Naive B cell (primary cell): ENCODE measurements around the gene LRRC72. TPM values are rescaled to one million over a fixed set of nuclear protein-coding genes. Genes with fewer than 3 reads are reported as not detected.

ENCODE experiments used
- ATAC-seq, 2 donors: fragments of 150-1000 bp; cut with Tn5 transposase; 2 replicates each; pipeline ENCODE4 v1.10.0; 2021; ENCODE audit warnings: low read depth in 2 of 2, mild to moderate bottlenecking in 2 of 2, moderate library complexity in 2 of 2
- DNase-seq: peaks from one replicate; pipeline ENCODE4 v3.0.0; 2022
- H3K27ac Mint-ChIP-seq, 6 donors: one replicate each; pipeline ENCODE4 v1.8.0; 2020 to 2022; ENCODE audit warnings: mild to moderate bottlenecking in 6 of 6, mixed read lengths in 6 of 6, moderate library complexity in 5 of 6, inconsistent platforms in 2 of 6
- H3K27me3 Mint-ChIP-seq, 3 donors: one replicate each; pipeline ENCODE4 v1.8.0; 2021 to 2022; ENCODE audit warnings: mixed read lengths in 3 of 3, mild to moderate bottlenecking in 1 of 3
- H3K36me3 Mint-ChIP-seq, 2 donors: one replicate each; pipeline ENCODE4 v1.8.0; 2020 to 2022; ENCODE audit warnings: mixed read lengths in 2 of 2, inconsistent platforms in 1 of 2, mild to moderate bottlenecking in 1 of 2
- H3K4me1 Mint-ChIP-seq, 3 donors: one replicate each; pipeline ENCODE4 v1.8.0; 2020 to 2022; ENCODE audit warnings: mixed read lengths in 3 of 3, inconsistent platforms in 1 of 3, mild to moderate bottlenecking in 1 of 3, moderate library complexity in 1 of 3
- H3K4me3 Mint-ChIP-seq, 8 donors: one replicate each; pipeline ENCODE4 v1.8.0; 2020 to 2022; ENCODE audit warnings: mild to moderate bottlenecking in 8 of 8, mixed read lengths in 8 of 8, moderate library complexity in 8 of 8, inconsistent platforms in 2 of 8
- H3K9me3 Mint-ChIP-seq, 7 donors: one replicate each; pipeline ENCODE4 v1.8.0; 2020 to 2022; ENCODE audit warnings: mixed read lengths in 7 of 7, mild to moderate bottlenecking in 5 of 7, inconsistent platforms in 2 of 7, moderate library complexity in 1 of 7
- polyA plus RNA-seq, 6 donors: library from polyadenylated mRNA; unstranded; fragments of 300-500 nt; fragmentation: Illumina TruSeq; gene quantifications; one replicate each; pipeline ENCODE4 v1.2.3, GENCODE V29; 2021; ENCODE audit warnings: low read depth in 6 of 6

The LRRC72 gene
- polyA plus RNA-seq, 6 donors from 2014 or later, result not detected

GRCh38 chr7:16542401-16542800, 15.8 kb downstream of the LRRC72 start:
- ATAC-seq (no peak), DNase-seq (no peak)
- H3K4me1 Mint-ChIP-seq, result peaks cover 0 to 2% (median 0%) of the 10 kb centered on the region in 3 donors
- H3K4me3 Mint-ChIP-seq, result no peak overlapping the region
- H3K9me3 Mint-ChIP-seq, result peaks cover 4 to 33% (median 18%) of the 10 kb centered on the region in 7 donors
- H3K36me3 Mint-ChIP-seq, result peaks cover 0 to 7% of the 10 kb centered on the region in 2 donors
- no peaks in the 10 kb centered on the region for H3K27me3 Mint-ChIP-seq
- no peak overlapping the region for H3K27ac Mint-ChIP-seq

GRCh38 chr7:16543456-16543855, 16.8 kb downstream of the LRRC72 start:
- ATAC-seq (no peak), DNase-seq (no peak)
- peaks cover 4 to 33% (median 18%) of the 10 kb centered on the region in 7 donors for H3K9me3 Mint-ChIP-seq
- peaks cover 0 to 2% (median 0%) of the 10 kb centered on the region in 3 donors for H3K4me1 Mint-ChIP-seq
- no peak overlapping the region for H3K27ac Mint-ChIP-seq
- H3K36me3 Mint-ChIP-seq, result peaks cover 0 to 13% of the 10 kb centered on the region in 2 donors
- H3K27me3 Mint-ChIP-seq, result peaks cover 5 to 7% (median 6%) of the 10 kb centered on the region in 3 donors
- H3K4me3 Mint-ChIP-seq, result no peak overlapping the region

- Mint-ChIP-seq H3K4me1 (no peaks in the 10 kb centered on the region), H3K4me3 (no peak overlapping the region), H3K27me3 (peaks cover 10 to 11% (median 10%) of the 10 kb centered on the region in 3 donors), H3K9me3 (peaks cover 0 to 4% (median 2%) of the 10 kb centered on the region in 7 donors), H3K27ac (no peak overlapping the region), H3K36me3 (peaks cover 0 to 8% of the 10 kb centered on the region in 2 donors)
- DNase-seq (no peak), ATAC-seq (no peak)
Observed at GRCh38 chr7:16546921-16547505, 20.4 kb downstream of the LRRC72 start.

GRCh38 chr7:16548428-16548827, 21.8 kb downstream of the LRRC72 start:
- H3K9me3 Mint-ChIP-seq, result no peaks in the 10 kb centered on the region
- no peak for DNase-seq
- H3K36me3 Mint-ChIP-seq, result peaks cover 0 to 8% of the 10 kb centered on the region in 2 donors
- H3K4me3 Mint-ChIP-seq, result no peak overlapping the region
- no peak for ATAC-seq
- no peak overlapping the region for H3K27ac Mint-ChIP-seq
- no peaks in the 10 kb centered on the region for H3K4me1 Mint-ChIP-seq
- H3K27me3 Mint-ChIP-seq, result peaks cover 13 to 16% (median 15%) of the 10 kb centered on the region in 3 donors

- H3K36me3 Mint-ChIP-seq, result peaks cover 0 to 8% of the 10 kb centered on the region in 2 donors
- peaks cover 13 to 22% (median 16%) of the 10 kb centered on the region in 3 donors for H3K27me3 Mint-ChIP-seq
- ATAC-seq (no peak), DNase-seq (no peak)
- H3K9me3 Mint-ChIP-seq, result no peaks in the 10 kb centered on the region
- H3K27ac Mint-ChIP-seq, result no peak overlapping the region
- no peak overlapping the region for H3K4me3 Mint-ChIP-seq
- H3K4me1 Mint-ChIP-seq, result no peaks in the 10 kb centered on the region
Observed at GRCh38 chr7:16550671-16551070, 24.0 kb downstream of the LRRC72 start.

GRCh38 chr7:16554518-16555236, 28.1 kb downstream of the LRRC72 start:
- H3K27me3 Mint-ChIP-seq, result peaks cover 5 to 10% (median 7%) of the 10 kb centered on the region in 3 donors
- H3K27ac Mint-ChIP-seq, result no peak overlapping the region
- H3K4me3 Mint-ChIP-seq, result no peak overlapping the region
- H3K4me1 Mint-ChIP-seq, result no peaks in the 10 kb centered on the region
- H3K36me3 Mint-ChIP-seq, result no peaks in the 10 kb centered on the region
- no peak for DNase-seq
- ATAC-seq, result no peak
- H3K9me3 Mint-ChIP-seq, result no peaks in the 10 kb centered on the region

- Mint-ChIP-seq H3K27ac (peak overlapping the region in 1 of 6 donors; percentile 2), H3K36me3 (no peaks in the 10 kb centered on the region), H3K4me1 (no peaks in the 10 kb centered on the region), H3K9me3 (no peaks in the 10 kb centered on the region), H3K4me3 (no peak overlapping the region), H3K27me3 (peaks cover 5 to 10% (median 7%) of the 10 kb centered on the region in 3 donors)
- no peak for DNase-seq
- ATAC-seq, result no peak
Observed at GRCh38 chr7:16556359-16556758, 29.7 kb downstream of the LRRC72 start.

- Mint-ChIP-seq H3K27ac (no peak overlapping the region), H3K27me3 (peaks cover 0 to 6% (median 0%) of the 10 kb centered on the region in 3 donors), H3K36me3 (no peaks in the 10 kb centered on the region), H3K4me3 (no peak overlapping the region), H3K9me3 (no peaks in the 10 kb centered on the region), H3K4me1 (peaks cover 3 to 9% (median 5%) of the 10 kb centered on the region in 3 donors)
- ATAC-seq (no peak), DNase-seq (no peak)
Observed at GRCh38 chr7:16558761-16559302, 32.2 kb downstream of the LRRC72 start.

GRCh38 chr7:16559497-16560179, 33.0 kb downstream of the LRRC72 start:
- Mint-ChIP-seq H3K9me3 (no peaks in the 10 kb centered on the region), H3K27me3 (peaks cover 0 to 2% (median 0%) of the 10 kb centered on the region in 3 donors), H3K4me1 (peaks cover 11 to 14% (median 13%) of the 10 kb centered on the region in 3 donors), H3K36me3 (no peaks in the 10 kb centered on the region), H3K4me3 (no peak overlapping the region), H3K27ac (no peak overlapping the region)
- DNase-seq (no peak), ATAC-seq (no peak)

- peaks cover 0 to 4% (median 0%) of the 10 kb centered on the region in 3 donors for H3K27me3 Mint-ChIP-seq
- H3K4me1 Mint-ChIP-seq, result peaks cover 16 to 18% (median 17%) of the 10 kb centered on the region in 3 donors
- DNase-seq, result no peak
- H3K27ac Mint-ChIP-seq, result peak overlapping the region in 2 of 6 donors; percentile 33 to 37
- H3K9me3 Mint-ChIP-seq, result no peaks in the 10 kb centered on the region
- H3K36me3 Mint-ChIP-seq, result no peaks in the 10 kb centered on the region
- H3K4me3 Mint-ChIP-seq, result peak overlapping the region in 2 of 8 donors; percentile 25 to 35
- no peak for ATAC-seq
Observed at GRCh38 chr7:16561943-16562342, 35.3 kb downstream of the LRRC72 start.

- Mint-ChIP-seq H3K4me3 (peak overlapping the region; percentile 16 to 92 (median 76)), H3K4me1 (peaks cover 16 to 18% (median 17%) of the 10 kb centered on the region in 3 donors), H3K27me3 (peaks cover 0 to 4% (median 0%) of the 10 kb centered on the region in 3 donors), H3K27ac (peak overlapping the region in 2 of 6 donors; percentile 53 to 57), H3K36me3 (no peaks in the 10 kb centered on the region), H3K9me3 (no peaks in the 10 kb centered on the region)
- no peak for DNase-seq
- no peak for ATAC-seq
Observed at GRCh38 chr7:16562456-16563220, 36.0 kb downstream of the LRRC72 start.

GRCh38 chr7:16563281-16564022, 36.8 kb downstream of the LRRC72 start:
- Mint-ChIP-seq H3K36me3 (no peaks in the 10 kb centered on the region), H3K4me1 (peaks cover 16 to 18% (median 17%) of the 10 kb centered on the region in 3 donors), H3K9me3 (no peaks in the 10 kb centered on the region), H3K27me3 (peaks cover 0 to 4% (median 0%) of the 10 kb centered on the region in 3 donors), H3K27ac (peak overlapping the region; percentile 12 to 78 (median 56)), H3K4me3 (peak overlapping the region; percentile 16 to 92 (median 76))
- peak; percentile 78 for ATAC-seq
- peak; percentile 17 for DNase-seq
